ENCODE results near the gene MYO7B.

MYO7B gene

DNA sequence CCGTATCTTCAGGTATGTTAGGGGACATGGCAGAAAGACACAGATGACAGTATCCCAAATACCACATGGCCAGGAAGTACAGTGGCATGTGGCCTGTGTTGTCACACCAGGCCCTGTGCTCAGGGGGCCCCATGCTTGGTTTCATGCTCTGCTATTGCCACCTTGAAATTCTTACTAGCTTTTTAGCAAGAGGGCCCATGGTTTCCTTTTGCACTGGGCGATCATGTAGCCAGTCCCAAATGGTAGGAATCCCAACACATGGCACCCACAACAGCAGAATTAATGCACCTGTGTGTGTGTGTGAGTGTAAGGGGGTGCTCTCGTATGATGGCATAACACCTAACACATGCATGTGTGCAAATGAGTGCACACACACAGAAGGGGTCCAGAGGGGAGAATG, 39.2 kb downstream of the MYO7B start:
- no peak for DNase-seq (ENCODE audit: low spot score)

DNA sequence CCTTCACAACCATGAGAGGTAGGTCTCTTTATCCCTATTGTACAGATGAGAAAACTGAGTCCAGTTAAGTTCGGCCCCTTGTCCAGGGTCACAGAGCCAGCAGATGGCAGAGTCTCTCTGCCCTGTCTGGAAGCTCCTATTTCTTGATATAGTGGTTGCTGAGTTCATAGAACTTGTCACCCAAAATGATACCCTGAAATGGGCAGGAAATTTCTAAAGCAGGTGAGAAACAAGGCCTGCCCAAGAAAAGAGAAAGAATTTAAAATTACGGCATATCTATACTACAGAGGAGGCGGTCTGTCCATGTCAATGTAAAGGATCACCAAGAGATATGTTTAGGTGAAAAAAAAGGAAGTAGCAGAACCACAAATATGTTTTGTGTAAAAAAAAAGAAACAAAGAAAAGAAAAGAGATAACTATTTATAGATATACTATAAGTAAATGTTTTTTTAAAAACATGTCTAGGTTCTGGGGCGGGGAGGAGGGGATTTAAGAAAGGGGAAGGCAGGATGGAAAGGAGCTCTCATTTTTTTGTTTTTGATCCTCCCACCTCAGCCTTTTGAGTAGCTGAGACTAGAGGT, 39.8 kb downstream of the MYO7B start:
- DNase-seq (ENCODE audit: low spot score) = no peak

DNA sequence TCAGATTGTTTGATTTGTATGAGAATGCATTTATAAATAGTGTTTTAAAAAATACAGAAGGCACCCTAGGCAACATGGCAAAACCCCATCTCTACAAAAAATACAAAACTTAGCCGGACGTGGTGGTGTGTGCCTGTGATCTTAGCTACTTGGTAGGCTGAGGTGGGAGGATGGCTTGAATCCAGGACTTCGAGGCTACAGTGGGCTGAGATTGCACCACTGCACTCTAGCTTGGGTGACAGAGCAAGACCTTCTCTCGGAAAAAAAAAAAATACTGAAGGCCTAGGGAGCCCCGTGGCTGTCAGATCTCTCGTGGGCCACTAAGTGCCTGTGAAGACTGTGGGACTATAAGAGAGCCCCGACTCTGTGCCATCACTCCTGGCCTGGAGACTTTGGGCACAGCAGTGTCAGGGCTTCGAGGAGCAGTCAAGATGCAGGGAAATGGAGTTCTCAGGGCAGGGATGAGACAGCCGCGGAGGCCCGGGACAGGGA, 40.5 kb downstream of the MYO7B start:
- no peak for DNase-seq (ENCODE audit: low spot score)

DNA sequence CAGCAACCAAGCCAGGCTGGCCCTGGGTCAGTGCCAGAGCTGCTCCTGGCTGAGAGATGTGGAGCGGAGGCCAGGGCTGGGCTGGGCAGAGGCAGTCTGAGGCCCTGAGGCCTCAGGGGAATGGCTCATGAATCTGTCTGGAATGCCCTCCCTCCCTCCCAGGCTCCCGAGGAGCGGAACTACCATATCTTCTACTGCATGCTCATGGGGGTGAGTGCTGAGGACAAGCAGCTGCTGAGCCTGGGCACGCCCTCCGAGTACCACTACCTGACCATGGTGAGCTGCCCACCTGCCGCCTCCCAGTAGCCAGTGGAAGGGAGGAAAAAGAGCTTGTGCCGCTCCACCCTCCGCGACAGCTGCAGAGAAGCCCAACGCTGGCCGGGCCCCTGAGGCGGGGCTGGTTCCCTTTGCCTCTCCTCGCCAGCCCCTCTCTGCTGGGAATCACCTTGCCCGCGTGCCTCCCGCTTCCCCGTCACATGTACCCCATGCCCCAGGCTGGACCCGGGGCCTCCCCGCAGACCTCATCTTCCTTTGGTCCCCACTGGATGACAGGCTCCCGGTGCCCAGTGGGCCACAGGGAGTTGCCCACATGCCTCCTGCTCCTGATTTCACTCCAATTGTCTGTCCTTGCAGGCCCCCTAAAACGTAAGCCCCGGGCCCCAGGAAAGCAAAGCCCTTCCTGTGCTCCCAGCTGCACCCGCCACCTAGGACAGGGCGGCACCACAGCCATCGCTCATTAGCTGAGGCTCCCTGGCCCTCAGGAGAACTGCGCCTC, 41.1 kb downstream of the MYO7B start:
- no peak for DNase-seq (ENCODE audit: low spot score)

DNA sequence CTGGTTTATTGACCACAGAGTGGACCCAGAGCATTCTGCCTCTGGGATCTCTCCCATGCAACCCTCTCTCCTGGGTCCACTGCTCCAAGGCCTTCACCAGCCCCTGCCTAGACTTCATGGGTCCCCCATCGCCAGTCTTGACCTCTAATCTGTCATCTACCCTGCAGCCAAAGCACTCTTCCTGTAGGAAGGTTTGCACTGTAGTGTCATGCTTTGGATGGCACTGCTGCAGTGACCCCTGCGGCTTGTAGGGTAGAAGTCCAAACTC, 41.7 kb downstream of the MYO7B start:
- no peak for DNase-seq (ENCODE audit: low spot score)

DNA sequence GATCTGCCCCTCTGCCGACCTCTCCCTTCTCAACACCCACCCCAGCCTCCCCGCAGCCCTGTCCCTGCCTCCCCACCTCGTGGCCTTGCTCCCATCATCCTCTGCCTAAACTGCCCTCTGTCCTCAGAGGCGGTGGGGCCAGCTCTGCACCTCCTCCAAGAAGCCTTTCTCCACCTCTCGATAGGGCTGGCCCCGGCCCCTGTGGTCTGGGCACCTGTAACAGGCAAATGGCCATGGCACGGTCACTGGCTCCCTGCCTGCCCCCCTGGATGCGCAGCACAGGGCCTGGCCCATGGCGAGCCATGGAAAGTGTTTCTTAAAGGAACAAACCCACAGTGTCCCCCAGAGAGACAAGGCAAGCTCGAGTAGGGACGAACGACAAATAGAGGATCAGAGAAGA, 42.0 kb downstream of the MYO7B start:
- DNase-seq (ENCODE audit: low spot score) = no peak

DNA sequence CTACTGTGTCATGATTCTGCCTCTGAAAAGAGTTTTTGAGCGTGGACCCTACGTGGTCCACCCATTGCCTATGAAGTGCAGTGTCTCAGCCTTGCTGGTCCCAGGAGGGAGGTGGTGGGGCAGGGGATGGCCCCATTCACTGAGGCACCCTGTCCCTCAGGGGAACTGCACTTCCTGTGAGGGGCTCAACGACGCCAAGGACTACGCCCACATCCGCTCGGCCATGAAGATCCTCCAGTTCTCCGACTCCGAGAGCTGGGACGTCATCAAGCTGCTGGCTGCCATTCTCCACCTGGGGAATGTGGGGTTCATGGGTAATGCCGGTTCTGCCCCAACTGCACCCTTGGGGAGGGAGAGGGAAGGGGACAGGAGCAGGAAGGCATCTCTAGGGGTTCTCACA, 42.5 kb downstream of the MYO7B start:
- no peak for DNase-seq (ENCODE audit: low spot score)

DNA sequence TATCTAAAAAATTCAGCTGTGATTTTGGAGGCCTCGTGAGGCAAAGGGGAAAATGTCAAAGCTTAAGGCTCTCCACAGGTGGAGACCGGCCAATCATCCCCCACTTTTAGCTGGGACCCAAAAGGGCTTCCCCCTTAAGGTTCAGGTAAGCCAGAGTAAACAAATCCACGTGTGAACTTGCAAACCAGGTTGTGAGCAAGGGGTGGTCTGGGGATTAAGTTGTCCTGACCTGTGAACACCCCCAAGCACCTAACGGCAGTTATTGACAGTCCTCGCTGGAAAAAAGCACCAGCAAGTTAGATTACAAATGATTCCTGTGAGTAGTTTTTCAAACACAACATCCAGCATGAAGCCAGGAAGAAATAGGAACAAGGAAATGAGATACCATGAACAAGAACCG, 42.9 kb downstream of the MYO7B start:
- DNase-seq (ENCODE audit: low spot score) = no peak

DNA sequence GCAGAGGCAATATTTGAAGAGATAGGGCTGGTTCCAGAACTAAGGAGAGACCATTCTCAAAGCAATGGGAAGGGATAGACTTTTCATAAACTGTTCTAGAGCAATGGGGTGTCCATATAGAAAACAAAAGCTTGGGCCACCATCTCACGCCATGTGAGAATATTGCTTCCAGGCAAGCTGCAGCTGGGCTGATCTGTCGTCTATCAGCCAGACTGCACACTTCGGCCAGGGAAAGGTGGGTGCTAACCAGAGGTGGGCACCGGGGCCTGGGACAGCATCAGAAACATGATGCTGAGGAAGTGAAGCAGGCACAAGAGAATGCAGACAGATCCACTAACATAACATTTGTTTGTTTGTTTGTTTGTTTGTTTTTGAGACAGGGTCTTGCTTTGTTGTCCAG, 43.7 kb downstream of the MYO7B start:
- DNase-seq (ENCODE audit: low spot score) = no peak

DNA sequence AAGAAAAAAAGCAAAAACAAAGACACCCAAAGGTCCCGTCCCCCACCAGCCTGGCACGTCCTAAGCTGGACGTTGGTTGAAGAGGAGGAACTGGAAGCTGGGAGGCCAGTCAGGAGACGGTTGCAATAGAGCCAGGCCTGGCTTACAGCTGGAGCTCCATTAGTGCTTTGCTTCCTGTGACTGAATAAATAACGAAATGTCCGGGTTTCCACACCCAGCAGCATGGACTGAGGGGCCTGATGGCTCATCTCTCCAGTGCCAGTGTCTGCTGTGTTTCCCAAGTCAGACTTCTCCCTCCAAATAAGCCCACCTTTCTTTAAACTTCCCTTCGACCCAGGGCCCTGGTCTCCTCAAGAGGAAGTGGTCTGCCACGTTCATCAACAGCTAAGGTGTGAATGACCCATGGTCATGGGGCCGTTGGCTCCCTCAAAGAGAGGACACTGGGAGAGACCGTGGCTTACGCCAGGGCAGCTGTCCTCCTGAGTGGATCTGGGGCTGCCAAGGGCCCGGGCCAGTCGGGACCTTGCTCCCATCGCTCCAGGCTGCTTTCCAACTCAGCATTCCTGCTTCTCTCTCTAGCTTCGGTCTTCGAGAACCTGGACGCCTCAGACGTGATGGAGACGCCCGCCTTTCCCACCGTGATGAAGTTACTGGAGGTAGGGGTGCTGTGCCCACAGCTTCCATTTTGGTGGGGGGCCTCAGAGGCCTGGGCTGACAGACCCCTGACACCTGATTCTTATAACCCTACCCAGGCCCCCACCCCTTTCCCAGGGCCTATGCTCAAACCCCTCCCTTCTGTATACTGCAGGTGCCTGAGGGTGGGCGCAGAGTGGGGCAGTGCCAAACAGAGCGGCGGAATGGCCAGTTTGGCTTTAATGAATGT, 44.9 kb downstream of the MYO7B start:
- DNase-seq (ENCODE audit: low spot score) = no peak

DNA sequence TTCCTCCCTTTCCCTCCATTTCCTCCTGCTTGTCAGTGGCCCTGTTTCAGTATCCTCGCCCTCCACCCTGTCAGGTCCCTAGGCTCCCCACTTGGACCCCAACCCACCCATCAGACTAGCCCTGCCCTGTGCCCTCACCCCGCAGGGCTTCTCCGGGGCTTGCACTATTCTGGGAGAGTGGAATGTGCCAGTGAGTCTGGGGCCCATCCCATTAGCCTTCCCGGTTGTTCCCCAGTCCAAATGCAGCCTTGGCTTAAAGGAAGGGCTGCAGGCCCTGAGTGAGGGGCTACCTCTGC, 45.5 kb downstream of the MYO7B start:
- DNase-seq (ENCODE audit: low spot score) = no peak

DNA sequence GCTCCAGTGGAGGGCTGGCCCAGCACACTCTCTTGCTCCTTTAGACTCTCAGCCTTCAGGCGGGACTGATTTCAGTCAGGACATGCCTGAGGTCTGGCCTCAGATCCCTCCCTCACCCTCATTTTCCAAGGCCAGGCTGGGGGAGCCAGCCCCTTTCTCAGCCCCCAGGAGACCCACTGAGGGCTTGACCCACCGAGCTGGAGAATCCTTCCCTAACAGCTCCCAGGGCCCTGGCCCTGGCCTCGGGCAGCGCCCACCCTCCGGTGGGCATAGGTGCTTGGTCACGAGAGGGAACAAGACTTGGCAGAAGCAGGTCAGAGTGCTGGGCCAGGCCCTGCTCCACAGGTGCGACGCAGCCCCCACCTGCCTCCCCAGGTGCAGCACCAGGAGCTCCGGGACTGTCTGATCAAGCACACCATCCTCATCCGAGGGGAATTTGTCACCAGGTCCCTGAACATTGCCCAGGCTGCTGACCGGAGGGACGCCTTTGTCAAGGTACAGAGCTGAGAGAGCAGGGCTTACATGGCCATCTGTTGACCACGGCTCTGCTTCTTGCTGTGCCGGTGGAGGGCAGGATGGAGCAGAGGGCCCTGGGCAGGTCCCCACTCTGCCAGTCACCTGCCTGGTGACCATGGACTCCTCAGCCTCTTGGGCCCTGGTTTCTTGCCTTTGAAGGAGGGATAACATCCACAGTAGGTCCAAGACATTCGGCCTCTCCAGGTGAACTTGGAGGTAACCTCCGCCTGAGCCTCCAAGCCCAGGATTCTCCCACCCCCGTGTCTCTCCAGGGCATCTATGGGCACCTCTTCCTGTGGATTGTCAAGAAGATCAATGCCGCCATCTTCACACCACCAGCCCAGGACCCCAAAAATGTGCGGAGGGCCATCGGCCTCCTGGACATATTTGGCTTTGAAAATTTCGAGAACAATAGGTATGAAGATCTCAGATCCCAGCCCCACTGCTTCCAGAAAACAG, 46.3 kb downstream of the MYO7B start:
- no peak for DNase-seq (ENCODE audit: low spot score)

DNA sequence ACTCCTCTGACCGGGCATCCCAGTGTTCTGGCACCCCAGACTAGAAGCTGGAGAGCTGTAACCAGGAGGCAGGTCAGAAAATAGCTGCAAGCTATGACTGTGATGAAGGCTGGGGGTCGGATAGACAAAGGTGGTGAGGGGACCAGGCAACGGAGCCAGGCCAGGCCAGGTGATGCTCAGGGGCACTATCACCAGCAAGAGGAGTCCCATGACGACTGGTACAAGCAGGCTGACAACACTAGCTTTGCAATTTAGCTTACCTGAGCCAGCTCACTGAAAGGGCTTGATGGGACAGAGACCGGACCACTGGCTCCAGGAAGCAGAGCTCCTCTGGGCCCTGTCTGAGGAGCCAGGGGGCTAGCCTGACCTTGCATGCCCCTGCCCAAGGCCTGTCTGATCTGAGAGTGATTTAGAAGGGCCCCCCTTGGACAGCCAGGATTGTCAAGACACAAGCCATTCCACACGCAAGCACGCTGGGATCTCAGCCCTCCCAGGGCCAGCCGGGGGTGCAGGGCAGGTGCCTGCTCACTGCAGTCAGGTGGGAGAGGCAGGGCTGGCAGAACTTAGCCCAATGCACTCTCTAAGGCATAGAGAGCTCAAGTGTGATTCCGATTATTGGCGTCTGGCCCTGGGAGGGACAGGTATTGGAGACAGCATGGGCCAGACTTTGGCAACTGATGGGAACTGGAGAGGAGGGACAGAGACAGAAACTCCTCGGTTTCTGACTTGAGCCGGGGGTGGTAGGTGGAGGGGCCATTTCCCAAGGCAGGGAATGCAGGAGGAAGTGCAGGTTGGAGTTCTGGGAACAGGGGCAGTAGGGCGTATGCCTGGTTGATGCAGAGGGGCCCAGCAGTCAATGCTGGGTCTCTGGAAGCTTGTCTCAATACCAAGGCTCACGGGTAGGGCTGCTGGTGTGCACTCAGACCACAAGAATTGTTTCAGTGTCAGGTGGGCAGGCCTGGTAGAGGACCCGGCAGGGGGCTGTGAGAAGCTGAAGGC, 47.7 kb downstream of the MYO7B start:
- no peak for DNase-seq (ENCODE audit: low spot score)

DNA sequence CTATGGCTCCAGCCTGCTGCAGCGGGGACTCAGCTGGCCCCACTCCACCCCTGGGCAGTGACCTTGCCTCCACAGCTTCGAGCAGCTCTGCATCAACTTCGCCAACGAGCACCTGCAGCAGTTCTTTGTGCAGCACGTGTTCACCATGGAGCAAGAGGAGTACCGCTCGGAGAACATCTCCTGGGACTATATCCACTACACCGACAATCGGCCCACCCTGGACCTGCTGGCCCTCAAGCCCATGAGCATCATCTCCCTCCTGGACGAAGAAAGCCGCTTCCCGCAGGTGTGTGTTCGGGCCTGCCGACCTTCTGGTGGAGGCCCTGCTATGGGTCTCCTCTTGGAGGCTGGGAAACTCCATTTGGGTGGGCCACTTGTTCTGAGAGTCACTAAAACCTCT, 48.6 kb downstream of the MYO7B start:
- no peak for DNase-seq (ENCODE audit: low spot score)

DNA sequence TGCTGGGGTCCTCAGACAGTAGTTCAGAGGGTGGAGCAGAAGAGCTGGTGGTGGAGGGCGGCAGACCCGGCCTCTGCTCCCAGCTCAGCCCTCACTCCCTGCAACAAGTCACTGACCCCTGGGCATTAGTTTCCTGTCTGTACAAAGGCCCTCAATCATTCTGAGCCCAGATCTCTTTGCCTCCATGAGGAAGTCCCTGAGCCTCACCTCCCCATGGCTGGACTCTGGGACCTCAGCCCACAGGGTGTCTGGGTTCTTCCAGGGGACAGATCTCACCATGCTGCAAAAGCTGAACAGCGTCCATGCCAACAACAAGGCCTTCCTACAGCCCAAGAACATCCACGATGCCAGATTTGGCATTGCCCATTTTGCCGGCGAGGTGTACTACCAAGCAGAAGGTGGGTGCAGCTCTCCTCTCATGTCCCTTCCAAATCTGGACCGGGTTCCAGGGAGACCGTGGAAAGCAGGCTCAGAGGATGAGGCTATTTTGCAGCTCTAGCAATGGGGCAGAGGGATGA, 49.1 kb downstream of the MYO7B start:
- no peak for DNase-seq (ENCODE audit: low spot score)

DNA sequence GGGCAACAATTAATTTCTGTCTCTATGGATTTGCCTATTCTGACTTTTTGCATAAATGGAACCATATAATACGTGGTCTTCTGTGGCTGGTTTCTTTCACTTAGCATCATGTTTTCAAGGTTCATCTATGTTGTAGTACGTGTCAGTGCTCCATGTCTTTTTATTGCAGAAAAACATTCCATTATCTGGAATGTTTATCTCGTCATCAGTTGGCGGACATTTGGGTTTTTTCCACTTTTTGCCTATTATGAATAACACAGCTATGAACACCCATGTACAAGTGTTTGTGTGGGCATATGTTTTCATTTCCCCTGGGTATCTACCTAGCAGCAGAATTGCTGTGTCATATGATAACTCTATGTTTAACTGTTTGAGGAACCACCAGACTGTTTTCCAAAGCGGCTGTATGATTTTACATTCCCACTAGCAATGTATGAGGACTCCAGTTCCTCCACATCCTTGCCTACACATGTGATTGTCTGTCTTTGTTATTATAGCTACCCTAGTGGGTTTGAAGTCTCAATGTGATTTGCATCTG, 49.9 kb downstream of the MYO7B start:
- DNase-seq (ENCODE audit: low spot score) = no peak

DNA sequence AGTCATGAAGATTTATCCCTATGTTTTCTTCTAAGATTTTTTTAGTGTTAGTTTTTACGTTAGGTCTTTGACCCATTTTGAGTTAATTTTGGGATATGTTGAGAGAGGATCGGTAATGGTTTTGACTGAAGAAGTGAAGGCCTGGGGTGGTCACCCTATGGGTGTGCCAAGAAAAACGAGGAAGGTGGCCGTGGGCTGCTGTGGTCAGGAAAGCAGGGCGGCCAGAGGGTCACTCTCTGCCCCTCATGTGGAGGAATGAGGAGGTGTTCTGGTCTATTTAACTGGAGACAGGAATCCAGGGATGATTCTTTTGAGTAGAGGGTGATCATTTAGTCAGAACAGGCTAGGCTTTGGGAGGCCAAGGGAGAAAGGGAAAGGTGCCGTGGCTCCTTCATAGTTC, 50.7 kb downstream of the MYO7B start:
- DNase-seq (ENCODE audit: low spot score) = no peak

DNA sequence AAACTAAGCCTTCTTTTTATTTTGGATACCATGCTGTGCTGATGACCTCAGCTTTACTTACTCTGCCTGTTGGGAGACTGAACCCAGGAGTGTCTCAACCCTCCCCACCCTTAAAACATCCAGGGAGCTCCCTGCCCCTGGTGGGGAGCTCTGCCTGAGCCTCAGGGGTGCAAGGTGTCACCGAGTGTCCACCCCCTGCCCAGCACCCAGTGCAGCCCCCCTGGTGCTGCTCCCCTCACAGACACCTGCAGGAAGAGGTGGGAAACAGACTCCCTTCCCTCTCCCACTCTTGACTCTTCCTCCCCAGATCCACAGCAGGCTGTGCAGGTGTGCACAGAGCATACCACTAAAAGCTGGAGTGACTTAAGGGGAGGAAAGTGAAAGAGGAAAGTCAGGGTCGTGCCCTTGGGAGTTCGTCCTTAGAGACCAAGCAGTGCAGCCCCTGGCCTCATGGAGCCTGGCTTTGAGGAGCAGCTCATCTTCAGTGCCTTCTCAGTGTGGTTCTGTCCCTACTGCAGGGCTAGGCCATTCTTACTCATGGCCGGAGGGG, 51.3 kb downstream of the MYO7B start:
- no peak for DNase-seq (ENCODE audit: low spot score)

DNA sequence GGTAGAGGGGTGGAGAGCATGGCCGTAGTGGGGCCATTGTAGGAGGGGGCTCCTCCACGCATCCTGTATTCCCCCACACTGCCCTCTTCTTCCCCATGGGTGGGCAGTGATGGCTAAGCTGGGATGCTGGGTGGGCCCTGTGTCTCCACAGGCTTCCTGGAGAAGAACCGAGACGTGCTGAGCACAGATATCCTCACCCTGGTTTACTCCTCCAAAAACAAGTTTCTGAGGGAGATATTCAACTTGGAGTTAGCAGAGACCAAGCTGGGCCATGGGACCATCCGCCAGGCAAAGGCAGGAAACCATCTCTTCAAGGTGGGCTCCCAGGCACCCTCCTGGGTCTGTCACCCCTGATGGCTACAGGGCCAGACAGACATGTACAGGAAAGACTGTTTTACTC, 52.8 kb downstream of the MYO7B start:
- DNase-seq (ENCODE audit: low spot score) = no peak

DNA sequence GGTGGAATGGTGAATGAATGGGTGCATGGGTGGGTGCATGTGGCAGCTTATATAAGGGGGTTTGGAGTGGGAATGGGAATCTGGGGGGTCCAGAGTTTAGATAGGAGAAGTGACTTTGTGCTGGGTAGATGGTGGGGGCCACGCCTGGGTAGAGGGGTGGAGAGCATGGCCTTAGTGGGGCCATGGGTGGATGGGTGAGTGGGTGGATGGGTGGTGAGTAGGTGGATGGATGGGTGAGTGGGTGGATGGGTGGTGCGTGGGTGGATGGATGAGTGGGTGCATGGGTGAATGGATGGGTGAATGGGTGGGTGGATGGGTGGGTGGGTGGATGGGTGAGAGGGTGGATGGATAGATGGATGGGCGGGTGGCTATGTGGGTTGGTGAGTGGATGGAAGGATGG, 53.9 kb downstream of the MYO7B start:
- DNase-seq (ENCODE audit: low spot score) = no peak
